Measurements from ENCODE around the gene SLC22A23.

SLC22A23 gene

GRCh38 chr6:3314621-3315467, 142.0 kb downstream of the SLC22A23 start:
- DNase-seq = no peak

GRCh38 chr6:3314176-3314575, 142.7 kb downstream of the SLC22A23 start:
- DNase-seq = no peak

DNA sequence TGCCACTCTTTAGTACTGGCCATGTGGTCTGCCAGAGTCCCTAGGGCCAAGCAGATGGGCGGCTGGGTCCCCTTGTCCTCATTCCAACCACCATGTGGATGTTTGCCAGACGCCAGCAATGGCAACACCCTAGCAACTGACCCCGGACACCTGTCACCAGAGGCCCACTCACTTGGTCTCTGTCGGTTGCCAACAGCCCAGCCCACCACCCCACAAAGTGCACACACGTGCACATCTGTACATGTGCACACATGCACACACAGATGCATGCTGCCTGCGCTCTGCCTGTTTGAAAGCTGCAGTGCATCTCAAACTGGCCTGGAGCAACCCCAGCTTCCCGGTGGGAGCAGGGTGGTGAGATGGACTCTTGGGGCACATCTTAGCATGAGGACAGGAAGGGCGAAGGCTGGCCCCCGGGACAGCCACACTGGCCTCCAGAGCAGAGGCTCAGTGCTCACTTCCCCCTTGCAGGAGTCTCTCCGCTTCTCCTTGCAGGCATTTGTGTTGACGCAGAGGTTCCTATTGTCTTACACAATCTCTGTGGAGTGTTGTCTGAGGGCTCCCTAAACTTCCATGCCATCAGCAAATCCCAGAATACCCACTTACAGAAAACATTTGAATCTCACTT, 144.1 kb downstream of the SLC22A23 start:
- no peak for DNase-seq

DNA sequence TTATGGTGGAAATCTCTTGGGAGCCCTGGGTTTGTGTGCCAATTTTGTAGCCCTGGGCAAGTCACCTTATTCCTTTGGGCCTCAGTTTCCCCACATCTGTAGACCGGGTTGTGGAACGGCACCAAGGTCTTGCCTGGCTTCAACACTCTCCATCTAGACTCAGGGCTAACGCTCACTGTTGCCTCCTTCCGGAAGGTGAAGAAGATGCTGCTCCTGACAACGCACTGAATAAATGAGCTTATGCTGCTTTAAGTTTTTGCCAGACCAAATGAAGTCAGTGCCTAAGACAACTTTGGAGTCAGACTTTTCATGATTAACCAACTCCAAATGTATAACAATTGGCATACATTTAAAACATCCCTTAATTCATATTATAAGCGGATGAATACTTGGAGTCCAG, 145.0 kb downstream of the SLC22A23 start:
- DNase-seq = no peak

GRCh38 chr6:3310703-3311102, 146.1 kb downstream of the SLC22A23 start:
- DNase-seq = no peak

- DNase-seq = no peak
Measured at GRCh38 chr6:3310051-3310448, 146.8 kb downstream of the SLC22A23 start.

- DNase-seq = no peak
Measured at GRCh38 chr6:3309391-3310050, 147.3 kb downstream of the SLC22A23 start.

DNA sequence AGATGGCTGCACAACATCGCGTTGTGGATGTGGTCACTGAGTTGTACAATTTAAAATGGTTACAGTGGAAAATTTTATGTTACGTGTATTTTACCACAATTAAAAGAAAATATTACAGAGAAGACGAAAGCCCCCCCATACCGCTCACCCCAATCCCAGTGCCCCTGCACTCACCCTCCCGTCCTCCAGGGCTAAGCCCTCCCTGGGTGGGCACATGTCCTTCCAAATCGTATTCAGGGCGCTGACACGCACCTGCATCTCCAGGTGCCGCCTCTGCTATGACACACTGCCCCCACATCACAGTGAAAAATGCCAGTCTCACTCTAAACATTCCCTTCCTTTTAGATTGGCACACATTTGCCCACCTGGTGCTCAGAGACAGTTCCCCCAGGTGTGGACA, 148.7 kb downstream of the SLC22A23 start:
- no peak for DNase-seq

DNA sequence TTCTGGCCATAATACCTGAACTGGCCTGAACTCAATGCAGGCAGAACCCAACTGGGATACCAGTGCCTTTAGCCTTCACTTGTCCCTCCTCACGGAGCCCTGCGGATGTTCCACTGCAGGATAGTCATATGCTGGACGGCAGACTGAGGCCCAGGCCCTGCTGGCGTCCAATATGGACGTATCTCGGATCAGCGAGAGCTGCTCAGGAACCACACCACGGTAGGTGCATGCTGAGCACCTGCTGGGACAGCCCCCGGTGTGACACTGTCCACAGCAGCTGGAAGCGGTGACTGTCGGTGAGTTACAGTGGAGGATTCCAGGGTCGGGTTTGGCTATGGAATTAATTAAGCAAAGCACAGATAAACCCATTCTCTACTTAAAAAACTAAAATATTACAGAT, 149.4 kb downstream of the SLC22A23 start:
- DNase-seq = no peak

DNA sequence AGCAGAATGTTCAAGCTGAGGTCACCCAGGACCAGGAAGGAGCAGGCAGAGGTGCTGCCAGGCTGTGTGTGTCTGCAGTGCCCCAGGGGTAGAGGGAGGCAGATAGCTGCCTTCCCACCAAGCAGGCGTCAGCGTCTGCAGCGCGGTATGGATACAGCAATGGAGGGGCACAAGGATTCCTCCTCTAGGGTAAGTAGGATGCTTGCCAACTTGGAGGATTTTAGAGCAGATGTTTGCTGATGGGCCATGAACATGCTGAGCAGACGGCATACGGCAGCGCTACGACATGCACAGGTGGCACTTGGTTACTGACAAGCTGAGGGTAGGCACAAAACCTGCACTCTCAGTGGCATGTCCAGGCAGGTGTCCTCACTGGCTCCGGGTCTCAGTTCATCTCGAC, 150.0 kb downstream of the SLC22A23 start:
- no peak for DNase-seq

GRCh38 chr6:3305831-3306230, 151.0 kb downstream of the SLC22A23 start:
- no peak for DNase-seq

DNA sequence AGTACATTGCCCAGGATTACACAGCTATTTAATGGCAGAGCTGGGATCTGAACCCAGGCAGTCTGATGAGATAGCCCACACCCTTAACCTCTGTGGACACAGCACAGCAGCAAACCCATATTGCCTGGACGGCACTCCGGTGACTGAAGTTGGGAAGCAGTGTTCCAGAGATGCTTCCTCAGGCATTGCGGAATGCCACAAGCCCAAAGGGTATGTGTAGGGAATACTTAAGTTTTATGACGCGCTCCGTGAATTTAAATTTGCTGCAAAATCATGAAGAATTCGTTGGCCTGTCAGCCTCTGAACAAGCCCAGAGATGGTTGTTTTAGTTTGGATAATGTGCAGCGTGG, 151.7 kb downstream of the SLC22A23 start:
- DNase-seq = no peak

GRCh38 chr6:3304500-3305215, 152.2 kb downstream of the SLC22A23 start:
- DNase-seq = no peak

DNA sequence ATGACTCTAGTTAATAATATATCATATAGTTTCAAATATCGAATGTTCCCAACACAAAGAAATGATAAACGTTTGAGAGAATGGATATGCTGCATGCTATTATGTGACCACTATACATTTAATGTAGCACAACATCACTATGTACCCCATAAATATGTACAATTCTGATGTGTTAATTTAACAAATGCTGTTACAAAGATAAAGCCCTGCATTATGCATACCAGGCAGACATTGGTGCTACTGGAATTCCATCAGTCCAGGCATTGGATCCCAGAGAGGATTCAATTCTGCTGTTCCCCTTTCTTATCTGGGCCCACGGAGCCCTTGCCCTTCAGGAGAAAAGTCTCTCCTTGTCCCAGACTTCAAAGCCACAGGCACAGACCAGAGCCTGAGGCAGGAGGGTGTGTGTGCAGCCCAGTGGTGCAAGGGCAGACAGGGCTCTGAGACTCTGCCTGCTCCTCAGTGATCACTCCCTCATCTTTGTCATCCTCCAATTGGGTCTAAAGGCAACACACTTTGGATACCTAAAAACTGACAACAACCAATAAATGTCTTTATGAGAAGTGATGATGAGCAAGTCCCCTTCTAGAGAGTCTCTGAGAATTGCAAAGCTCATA, 152.9 kb downstream of the SLC22A23 start:
- no peak for DNase-seq

DNA sequence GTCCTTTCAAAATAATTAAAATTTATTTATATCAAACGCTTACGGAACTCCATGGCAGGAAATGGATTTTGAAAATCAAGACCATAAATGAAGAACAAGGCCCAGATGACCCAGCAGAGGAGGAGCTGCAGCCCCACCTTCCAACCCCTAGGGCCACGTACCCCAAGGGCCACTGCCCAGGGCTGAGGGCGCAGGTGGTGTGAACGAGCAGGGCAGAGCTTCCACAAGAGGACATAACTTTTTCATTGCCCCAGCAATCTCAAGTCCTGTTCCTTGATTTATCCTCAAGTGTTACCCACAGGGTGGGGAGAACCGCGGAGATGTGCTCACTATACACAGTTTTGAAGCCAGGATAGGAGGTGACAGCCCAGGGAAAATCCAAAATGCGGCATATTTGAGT, 155.3 kb downstream of the SLC22A23 start:
- DNase-seq = no peak

DNA sequence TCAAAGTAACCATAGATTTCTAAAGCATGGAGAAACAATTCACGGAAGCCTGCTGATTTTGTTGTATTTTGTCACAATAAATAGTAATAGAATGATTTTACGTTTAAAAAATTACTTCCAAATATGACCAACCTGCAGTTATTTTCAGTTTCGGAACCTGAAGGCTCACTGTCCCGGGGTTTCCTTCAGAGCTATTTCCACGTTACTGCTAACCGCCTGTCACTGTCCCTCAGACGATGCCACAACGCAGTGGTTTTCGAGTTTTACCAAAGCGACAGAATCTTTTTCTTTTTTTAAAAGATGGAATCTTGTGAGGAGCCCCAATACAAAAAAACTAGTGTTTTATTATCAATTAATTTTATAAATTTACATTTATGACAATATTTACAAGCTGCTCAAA, 157.6 kb downstream of the SLC22A23 start:
- DNase-seq = no peak

DNA sequence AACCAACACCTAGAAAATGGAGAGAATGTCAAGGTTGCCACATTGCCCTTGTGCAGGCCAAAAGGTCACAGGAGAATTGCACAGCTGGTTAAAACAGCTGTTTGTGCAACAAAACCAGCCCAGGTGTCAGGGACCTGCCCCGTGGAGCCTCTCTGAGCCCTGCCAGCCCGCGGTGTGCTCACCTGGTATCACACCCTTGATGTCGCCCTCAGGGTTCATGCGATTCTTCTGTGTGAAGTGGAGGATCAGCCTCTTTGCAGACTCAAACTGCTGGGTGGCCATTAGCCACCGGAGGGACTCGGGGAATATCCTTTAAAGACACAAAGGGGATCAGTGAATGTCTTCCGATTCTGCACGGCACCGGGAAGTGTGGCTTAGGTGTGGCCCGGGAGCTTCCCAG, 158.9 kb downstream of the SLC22A23 start:
- DNase-seq = no peak

DNA sequence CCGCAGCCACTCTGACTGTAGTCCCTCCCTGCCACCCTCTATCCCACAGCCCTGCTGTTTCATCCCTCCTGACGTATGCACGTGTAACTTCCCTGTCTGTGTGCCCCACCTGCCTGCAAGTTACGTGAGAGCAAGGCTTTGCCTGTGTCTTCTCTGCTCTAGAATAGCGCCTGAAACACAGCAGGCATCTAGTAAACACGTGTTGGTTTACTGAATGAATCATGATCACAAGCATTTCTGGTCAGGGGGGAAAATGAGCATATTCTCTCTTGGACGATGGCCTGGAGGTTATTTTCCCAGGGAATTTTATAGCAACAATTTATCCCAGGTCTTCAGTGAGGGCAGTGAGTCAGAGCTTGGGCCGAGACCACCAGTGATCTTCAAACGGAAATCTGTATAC, 159.8 kb downstream of the SLC22A23 start:
- no peak for DNase-seq

GRCh38 chr6:3296537-3296936, 160.3 kb downstream of the SLC22A23 start:
- DNase-seq = no peak

GRCh38 chr6:3296078-3296477, 160.8 kb downstream of the SLC22A23 start:
- DNase-seq = no peak

DNA sequence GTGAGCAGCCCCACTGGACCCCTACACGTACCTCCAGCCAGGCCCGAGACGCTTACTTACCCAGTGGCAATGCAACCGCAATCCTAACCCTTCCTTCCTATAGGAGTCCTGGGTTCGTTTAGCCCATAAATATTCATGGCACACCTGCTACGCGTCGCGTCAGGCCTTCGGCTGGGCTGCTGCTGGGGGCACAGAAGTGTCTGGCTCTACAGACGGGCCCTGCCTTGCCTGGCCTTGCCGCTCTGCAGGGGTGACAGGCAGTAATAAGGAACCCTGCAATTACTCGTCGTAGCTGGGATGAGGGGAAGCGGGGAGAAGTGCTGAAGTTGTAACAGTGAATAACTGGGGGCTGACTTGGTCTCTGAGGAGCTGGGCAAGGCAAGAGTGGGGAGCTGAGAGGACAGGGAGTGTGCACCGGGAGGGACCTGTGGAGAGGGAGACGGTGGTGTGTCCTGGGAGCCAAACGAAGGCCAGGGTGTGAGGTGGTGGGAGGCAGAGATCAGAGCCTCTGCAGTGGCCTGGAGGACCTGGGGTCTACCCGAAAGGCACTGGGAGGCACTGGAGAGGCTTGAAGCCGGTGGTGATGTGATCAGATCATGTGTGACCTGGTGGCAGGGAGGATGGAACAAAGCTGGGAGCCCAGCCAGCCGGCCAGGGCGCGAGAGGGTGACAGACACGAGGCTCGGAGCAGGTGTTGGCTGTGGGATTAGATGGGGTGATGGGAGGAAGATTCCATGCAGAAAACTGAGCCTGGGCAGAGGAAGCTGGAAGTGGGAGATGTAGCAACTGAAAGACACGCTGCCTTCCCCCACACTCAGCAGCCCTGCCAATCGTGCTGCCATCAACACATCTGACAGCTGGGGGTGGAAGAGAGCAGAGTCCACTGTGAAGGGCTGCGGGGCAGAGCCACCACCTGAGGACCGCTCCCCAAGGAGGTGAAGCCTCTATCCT, 161.7 kb downstream of the SLC22A23 start:
- DNase-seq = no peak

- DNase-seq = no peak
Measured at GRCh38 chr6:3294396-3294795, 162.5 kb downstream of the SLC22A23 start.
